GM19397 (cell line): ENCODE data around the gene PPP3R1.

Source experiments
- ATAC-seq: cut with Tn5 transposase; IDR thresholded peaks from one replicate; pipeline ENCODE4 v1.9.1; 2021; ENCODE audit warnings: mild to moderate bottlenecking, moderate library complexity; ENCODE audit not compliant: unreplicated experiment

PPP3R1 gene

GRCh38 chr2:68236103-68236734 is 16.1 kb downstream of the PPP3R1 start:
- no peak for ATAC-seq

- ATAC-seq = no peak
Observed at GRCh38 chr2:68235090-68235489, 17.2 kb downstream of the PPP3R1 start.

- ATAC-seq = no peak
Observed at GRCh38 chr2:68234405-68234804, 17.9 kb downstream of the PPP3R1 start.

GRCh38 chr2:68231061-68231372 is 21.3 kb downstream of the PPP3R1 start:
- no peak for ATAC-seq

- ATAC-seq = no peak
Observed at GRCh38 chr2:68230241-68231060, 21.9 kb downstream of the PPP3R1 start.

GRCh38 chr2:68226794-68227193 is 25.5 kb downstream of the PPP3R1 start:
- ATAC-seq = no peak

GRCh38 chr2:68225119-68225632 is 27.2 kb downstream of the PPP3R1 start:
- ATAC-seq = peak; percentile 83

GRCh38 chr2:68223419-68223818 is 28.9 kb downstream of the PPP3R1 start:
- ATAC-seq = no peak

GRCh38 chr2:68222287-68222686 is 30.0 kb downstream of the PPP3R1 start:
- no peak for ATAC-seq

- no peak for ATAC-seq
Observed at GRCh38 chr2:68218343-68218901, 33.9 kb downstream of the PPP3R1 start.

- ATAC-seq = no peak
Observed at GRCh38 chr2:68217729-68218128, 34.6 kb downstream of the PPP3R1 start.

- no peak for ATAC-seq
Observed at GRCh38 chr2:68216454-68217310, 35.6 kb downstream of the PPP3R1 start.

- ATAC-seq = peak; percentile 84
Observed at GRCh38 chr2:68214381-68214780, 38.0 kb downstream of the PPP3R1 start.

GRCh38 chr2:68206793-68207192 is 45.5 kb downstream of the PPP3R1 start:
- no peak for ATAC-seq

- peak; percentile 95 for ATAC-seq
Observed at GRCh38 chr2:68203587-68203986, 48.7 kb downstream of the PPP3R1 start.

GRCh38 chr2:68200157-68200787 is 52.1 kb downstream of the PPP3R1 start:
- ATAC-seq = no peak

- ATAC-seq = no peak
Observed at GRCh38 chr2:68196120-68196716, 56.1 kb downstream of the PPP3R1 start.

GRCh38 chr2:68195096-68195495 is 57.2 kb downstream of the PPP3R1 start:
- no peak for ATAC-seq

- no peak for ATAC-seq
Observed at GRCh38 chr2:68193787-68194372, 58.5 kb downstream of the PPP3R1 start.

- ATAC-seq = no peak
Observed at GRCh38 chr2:68193144-68193543, 59.2 kb downstream of the PPP3R1 start.
